Mucosa of rectum (tissue), 2 donors: Measurements from ENCODE around the gene RUSF1.

Experiments used
- H3K27ac ChIP-seq, 2 donors: one replicate each; pipeline ENCODE4 v1.7.0; 2013; ENCODE audit warnings: inconsistent platforms in 2 of 2, low read depth in 2 of 2, low read length in 2 of 2
- H3K27me3 ChIP-seq, 2 donors: one replicate each; pipeline ENCODE4 v1.7.0; 2013; ENCODE audit warnings: low read length in 2 of 2; ENCODE audit not compliant: control insufficient read depth in 2 of 2, insufficient read depth in 2 of 2
- H3K36me3 ChIP-seq, 2 donors: one replicate each; pipeline ENCODE4 v1.7.0; 2013; ENCODE audit warnings: low read length in 2 of 2; ENCODE audit not compliant: control insufficient read depth in 2 of 2, insufficient read depth in 2 of 2
- H3K4me1 ChIP-seq, 2 donors: one replicate each; pipeline ENCODE4 v1.7.0; 2013; ENCODE audit warnings: low read length in 2 of 2, mild to moderate bottlenecking in 1 of 2; ENCODE audit not compliant: control insufficient read depth in 2 of 2, insufficient read depth in 2 of 2
- H3K4me3 ChIP-seq, 2 donors: one replicate each; pipeline ENCODE4 v1.7.0; 2013; ENCODE audit warnings: low read length in 2 of 2
- H3K9ac ChIP-seq, 2 donors: one replicate each; pipeline ENCODE4 v1.7.0; 2013; ENCODE audit warnings: low read length in 2 of 2, low read depth in 1 of 2, mild to moderate bottlenecking in 1 of 2
- H3K9me3 ChIP-seq, 2 donors: one replicate each; pipeline ENCODE4 v1.7.0; 2013; ENCODE audit warnings: low read length in 2 of 2; ENCODE audit not compliant: control insufficient read depth in 2 of 2
- donor health status: healthy.
- donor health status: Normal muscosa, but diverticular disease.

The RUSF1 gene

DNA sequence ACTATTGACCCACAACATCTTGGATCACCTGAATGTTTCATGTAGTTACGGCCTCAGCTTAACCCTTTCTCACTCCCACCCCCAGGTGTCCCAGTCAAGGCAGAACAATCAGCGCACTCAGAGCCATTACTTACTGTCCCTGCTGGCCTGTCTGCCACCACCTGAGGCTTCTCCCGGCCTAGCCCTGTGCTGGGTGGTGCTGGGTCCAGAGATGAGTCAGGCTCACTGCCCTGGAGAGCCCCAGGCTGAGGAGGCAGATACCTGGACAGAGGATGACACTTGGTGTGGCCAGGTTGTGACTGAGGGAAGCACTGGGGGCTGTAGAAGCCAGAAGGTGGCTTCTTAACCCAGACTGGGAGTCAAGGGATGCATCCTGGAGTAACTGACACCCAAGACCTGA is 29.2 kb downstream of the RUSF1 start:
- no peak overlapping the region for H3K27ac ChIP-seq
- H3K9ac ChIP-seq, result no peak overlapping the region
- H3K9me3 ChIP-seq, result no peaks in the 10 kb centered on the region
- no peak overlapping the region for H3K4me3 ChIP-seq
- H3K4me1 ChIP-seq, result peaks cover 17 to 20% of the 10 kb centered on the region in 2 donors
- H3K27me3 ChIP-seq, result no peaks in the 10 kb centered on the region
- no peaks in the 10 kb centered on the region for H3K36me3 ChIP-seq

DNA sequence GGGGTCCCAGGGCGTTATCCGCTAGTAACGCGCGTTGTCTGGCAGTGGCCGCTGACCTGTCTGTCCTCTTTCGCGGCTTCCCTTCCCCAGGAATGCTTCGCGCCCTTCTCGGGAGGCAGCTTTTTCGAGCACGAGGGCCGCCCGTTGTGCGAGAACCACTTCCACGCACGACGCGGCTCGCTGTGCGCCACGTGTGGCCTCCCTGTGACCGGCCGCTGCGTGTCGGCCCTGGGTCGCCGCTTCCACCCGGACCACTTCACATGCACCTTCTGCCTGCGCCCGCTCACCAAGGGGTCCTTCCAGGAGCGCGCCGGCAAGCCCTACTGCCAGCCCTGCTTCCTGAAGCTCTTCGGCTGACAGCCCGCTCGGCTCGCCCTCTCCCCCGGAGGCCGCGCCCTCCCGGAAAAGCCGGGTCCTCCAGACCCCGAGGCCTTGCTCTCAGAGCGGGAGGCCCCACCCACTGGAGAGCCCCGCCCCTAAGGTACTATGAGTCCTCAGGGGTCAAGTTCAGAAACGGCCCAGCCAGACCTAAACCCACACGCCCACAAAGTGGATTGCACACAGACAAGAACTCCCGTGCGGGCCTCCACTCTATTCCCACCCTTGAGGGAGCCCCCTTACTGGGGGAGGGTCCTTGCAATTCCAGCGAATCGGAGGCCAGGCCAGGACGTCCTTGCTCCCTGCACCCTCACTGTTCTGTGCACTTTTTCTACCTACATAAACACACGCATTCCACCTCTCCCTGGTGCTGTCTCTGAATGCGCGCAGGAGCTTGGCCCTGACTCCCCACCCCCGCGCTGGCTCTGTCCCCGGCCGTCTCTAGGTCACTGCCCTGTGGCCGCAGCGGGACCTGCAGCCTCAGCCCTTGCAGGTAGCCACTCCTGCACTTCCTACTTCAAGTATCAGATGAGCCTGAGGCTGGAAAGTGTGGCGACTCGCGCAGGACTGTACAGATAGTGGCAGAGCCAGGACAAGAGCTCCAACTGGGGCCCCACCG is 30.7 kb downstream of the RUSF1 start:
- H3K27me3 ChIP-seq, result no peaks in the 10 kb centered on the region
- peak overlapping the region; percentile 71 for H3K4me3 ChIP-seq
- H3K4me1 ChIP-seq, result peaks cover 21 to 24% of the 10 kb centered on the region in 2 donors

DNA sequence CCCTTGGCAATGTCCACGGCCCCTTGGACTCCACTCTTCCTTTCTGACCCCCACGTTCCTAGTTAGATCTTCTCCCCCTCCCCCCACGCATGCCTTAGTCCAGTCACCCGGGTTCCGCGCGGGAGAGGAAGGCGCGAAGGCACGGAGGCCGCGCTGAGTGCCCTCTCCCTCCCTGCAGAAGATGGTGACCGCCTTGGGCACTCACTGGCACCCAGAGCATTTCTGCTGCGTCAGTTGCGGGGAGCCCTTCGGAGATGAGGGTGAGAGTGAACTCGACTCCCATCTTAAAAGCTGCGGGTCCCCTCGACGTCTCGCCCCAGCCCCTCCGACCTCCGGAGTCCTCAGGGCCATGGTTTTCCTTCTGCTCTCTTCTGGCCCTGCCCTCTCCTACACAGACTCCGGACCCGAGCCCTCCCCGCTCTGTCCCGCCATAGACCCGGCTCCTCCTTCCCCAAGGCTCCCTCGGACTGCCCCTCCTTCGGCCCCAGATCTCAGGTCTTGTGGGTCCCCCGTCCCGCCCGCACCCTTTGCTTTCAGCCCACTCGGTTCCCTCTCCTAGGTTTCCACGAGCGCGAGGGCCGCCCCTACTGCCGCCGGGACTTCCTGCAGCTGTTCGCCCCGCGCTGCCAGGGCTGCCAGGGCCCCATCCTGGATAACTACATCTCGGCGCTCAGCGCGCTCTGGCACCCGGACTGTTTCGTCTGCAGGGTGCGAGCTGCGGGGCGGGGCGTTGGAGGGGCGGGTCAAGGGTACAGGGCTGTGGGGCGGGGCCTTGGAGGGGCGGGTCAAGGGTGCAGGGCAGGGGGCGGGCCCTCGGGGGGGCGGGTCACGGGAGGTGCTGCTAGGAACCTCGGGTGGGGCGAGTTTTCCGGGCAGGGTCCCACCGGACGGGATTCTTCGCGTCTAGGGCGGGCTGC is 31.6 kb downstream of the RUSF1 start:
- H3K9me3 ChIP-seq, result no peaks in the 10 kb centered on the region
- peak overlapping the region; percentile 98 for H3K27ac ChIP-seq
- peak overlapping the region; percentile 71 for H3K4me3 ChIP-seq
- H3K27me3 ChIP-seq, result no peaks in the 10 kb centered on the region
- H3K36me3 ChIP-seq, result no peaks in the 10 kb centered on the region
- peaks cover 25 to 26% of the 10 kb centered on the region in 2 donors for H3K4me1 ChIP-seq
- peak overlapping the region; percentile 87 to 92 for H3K9ac ChIP-seq

More for the DNA sequence above, 30.7 kb downstream of the RUSF1 start:
- H3K36me3 ChIP-seq, result no peaks in the 10 kb centered on the region
- H3K9me3 ChIP-seq, result no peaks in the 10 kb centered on the region
- H3K27ac ChIP-seq, result peak overlapping the region; percentile 98
- H3K9ac ChIP-seq, result peak overlapping the region; percentile 87 to 92

DNA sequence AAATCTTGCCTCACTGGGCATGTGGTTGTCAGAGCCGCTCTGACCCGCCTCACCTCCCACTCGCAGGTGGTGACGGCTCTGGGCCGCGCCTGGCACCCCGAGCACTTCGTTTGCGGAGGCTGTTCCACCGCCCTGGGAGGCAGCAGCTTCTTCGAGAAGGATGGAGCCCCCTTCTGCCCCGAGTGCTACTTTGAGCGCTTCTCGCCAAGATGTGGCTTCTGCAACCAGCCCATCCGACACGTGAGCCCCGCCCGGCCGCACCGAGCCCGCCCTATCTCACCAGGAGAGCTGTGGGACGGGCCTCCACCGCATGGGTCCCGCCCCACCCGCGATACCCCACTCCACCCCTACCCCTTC is 32.3 kb downstream of the RUSF1 start:
- Histone ChIP-seq H3K4me1 (peaks cover 28 to 32% of the 10 kb centered on the region in 2 donors), H3K27ac (peak overlapping the region; percentile 90 to 98), H3K9me3 (no peaks in the 10 kb centered on the region), H3K9ac (no peak overlapping the region), H3K27me3 (no peaks in the 10 kb centered on the region), H3K36me3 (no peaks in the 10 kb centered on the region), H3K4me3 (peak overlapping the region; percentile 69 to 71)

DNA sequence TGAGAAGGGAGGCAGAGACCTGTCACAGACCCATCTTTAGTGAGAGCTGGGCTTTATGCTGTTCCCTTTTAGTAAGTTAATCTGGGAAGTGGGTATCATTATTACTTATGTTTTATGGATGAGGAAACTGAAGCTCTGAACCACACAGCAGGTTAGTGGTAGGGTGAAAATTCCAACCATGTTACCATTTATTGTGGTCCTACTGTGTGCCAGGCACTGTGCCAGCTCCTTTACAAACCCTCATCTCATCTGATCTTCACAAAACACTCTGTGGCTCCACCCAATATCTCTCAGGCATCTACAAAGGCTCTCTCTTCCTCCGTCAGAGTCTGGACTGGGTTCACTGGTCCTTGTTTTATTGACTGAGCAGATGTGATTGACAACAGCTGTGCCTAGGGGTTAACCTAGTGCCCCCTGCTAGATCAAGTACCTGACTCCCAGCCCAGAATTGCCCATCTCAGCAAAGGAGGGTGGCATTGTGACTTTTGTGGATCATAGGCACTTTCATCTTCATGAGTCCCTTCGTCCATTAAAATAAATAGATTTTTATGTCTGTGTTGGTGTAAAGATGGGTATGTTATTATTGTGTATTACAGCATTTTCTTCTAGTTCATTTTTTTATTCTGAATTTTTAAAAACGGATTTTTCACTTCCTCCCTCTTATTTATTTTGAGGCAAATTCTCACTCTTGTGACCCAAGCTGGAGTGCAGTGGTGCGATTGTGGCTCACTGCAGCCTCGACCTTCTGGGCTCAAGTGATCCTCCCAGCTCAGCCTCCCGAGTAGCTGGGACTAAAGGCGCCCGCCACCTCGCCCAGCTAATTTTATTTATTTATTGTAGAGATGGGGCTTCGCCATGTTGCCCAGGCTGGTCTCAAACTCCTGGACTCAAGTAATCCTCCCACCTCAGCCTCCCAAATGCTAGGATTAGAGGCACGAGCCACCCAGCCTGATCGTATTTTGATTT is 33.1 kb downstream of the RUSF1 start:
- Histone ChIP-seq H3K27ac (no peak overlapping the region), H3K9me3 (no peaks in the 10 kb centered on the region), H3K36me3 (no peaks in the 10 kb centered on the region), H3K4me1 (peaks cover 23 to 28% of the 10 kb centered on the region in 2 donors), H3K4me3 (no peak overlapping the region), H3K27me3 (no peaks in the 10 kb centered on the region), H3K9ac (no peak overlapping the region)

DNA sequence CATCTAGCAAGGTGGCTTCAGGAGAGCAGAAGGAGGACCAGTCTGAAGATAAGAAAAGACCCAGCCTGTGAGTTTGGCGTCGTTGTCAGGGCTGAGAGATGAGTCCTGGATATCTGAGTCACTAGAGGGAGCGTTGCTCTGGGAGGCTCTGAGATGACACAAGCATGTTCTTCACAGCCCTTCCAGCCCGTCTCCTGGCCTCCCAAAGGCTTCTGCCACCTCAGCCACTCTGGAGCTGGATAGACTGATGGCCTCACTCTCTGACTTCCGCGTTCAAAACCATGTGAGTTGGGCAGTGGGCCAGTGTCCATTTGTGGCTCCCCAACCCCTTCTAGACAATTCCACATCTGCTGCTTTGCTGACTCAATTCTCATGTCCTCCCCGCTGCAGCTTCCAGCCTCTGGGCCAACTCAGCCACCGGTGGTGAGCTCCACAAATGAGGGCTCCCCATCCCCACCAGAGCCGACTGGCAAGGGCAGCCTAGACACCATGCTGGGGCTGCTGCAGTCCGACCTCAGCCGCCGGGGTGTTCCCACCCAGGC is 33.9 kb downstream of the RUSF1 start:
- H3K9ac ChIP-seq, result no peak overlapping the region
- H3K4me3 ChIP-seq, result no peak overlapping the region
- peaks cover 23 to 28% of the 10 kb centered on the region in 2 donors for H3K4me1 ChIP-seq
- no peaks in the 10 kb centered on the region for H3K9me3 ChIP-seq
- H3K27me3 ChIP-seq, result no peaks in the 10 kb centered on the region
- H3K36me3 ChIP-seq, result no peaks in the 10 kb centered on the region
- H3K27ac ChIP-seq, result no peak overlapping the region

DNA sequence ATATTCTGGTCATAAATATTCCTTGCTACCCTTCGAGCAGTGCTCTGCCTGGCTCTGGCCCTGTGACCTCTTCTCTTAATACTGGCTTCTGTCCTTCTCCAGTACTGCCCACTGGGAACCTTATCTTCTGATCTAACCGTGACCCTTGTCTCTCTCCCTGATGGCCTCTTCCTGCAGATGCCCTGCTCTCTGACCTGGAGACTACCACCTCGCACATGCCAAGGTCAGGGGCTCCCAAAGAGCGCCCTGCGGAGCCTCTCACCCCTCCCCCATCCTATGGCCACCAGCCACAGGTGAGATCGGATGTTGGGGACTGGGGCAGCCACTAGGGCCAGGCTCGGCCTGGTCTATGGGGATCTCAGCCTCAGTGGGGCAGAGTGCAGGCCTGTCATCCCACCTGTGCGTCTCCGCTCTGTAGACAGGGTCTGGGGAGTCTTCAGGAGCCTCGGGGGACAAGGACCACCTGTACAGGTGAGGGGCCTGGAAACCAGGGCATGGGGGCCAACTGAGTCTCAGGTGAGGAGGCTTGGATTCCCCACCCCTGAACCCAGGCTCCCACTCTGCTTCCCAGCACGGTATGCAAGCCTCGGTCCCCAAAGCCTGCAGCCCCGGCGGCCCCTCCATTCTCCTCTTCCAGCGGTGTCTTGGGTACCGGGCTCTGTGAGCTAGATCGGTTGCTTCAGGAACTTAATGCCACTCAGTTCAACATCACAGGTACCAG is 34.8 kb downstream of the RUSF1 start:
- H3K27ac ChIP-seq, result no peak overlapping the region
- peak overlapping the region in 1 of 2 donors; percentile 20 for H3K4me3 ChIP-seq
- no peaks in the 10 kb centered on the region for H3K27me3 ChIP-seq
- no peak overlapping the region for H3K9ac ChIP-seq
- H3K9me3 ChIP-seq, result no peaks in the 10 kb centered on the region
- no peaks in the 10 kb centered on the region for H3K36me3 ChIP-seq
- H3K4me1 ChIP-seq, result peaks cover 23 to 28% of the 10 kb centered on the region in 2 donors

DNA sequence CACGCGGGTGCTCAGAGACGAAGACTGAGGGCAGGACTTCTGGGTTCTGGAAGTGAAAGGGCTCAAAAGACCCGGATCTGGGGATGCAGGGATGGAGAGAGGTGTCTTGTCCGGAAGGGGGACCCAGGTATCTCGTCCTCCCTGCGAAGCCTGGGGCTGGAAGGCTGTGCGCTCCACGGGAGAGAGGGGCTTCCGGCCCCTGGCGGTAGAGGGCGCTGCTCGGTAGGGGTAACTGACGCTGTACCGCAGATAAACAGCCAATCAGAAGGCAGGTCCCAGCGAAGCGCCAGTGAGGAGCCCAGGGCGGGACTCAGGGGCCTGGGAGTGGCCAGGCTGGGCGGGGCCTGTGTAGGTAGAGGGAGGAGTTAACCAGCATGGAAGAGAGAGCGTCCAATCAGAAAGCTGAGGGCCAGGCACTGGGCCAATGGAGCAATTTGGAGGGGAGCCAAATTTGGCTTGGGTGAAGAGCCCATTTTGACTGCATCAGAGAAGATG is 35.4 kb downstream of the RUSF1 start:
- Histone ChIP-seq H3K9me3 (no peaks in the 10 kb centered on the region), H3K9ac (peak overlapping the region; percentile 72 to 73), H3K4me1 (peaks cover 21 to 24% of the 10 kb centered on the region in 2 donors), H3K27me3 (no peaks in the 10 kb centered on the region), H3K27ac (peak overlapping the region; percentile 84 to 85), H3K4me3 (peak overlapping the region; percentile 65 to 72), H3K36me3 (no peaks in the 10 kb centered on the region)
